ENCODE measurements around the gene SHANK2. TPM values are rescaled to one million over a fixed set of nuclear protein-coding genes. Genes with fewer than 3 reads are reported as not detected.

Gene SHANK2
- total RNA-seq, 1 experiment from 2014 or later, result 23.8 TPM

DNA sequence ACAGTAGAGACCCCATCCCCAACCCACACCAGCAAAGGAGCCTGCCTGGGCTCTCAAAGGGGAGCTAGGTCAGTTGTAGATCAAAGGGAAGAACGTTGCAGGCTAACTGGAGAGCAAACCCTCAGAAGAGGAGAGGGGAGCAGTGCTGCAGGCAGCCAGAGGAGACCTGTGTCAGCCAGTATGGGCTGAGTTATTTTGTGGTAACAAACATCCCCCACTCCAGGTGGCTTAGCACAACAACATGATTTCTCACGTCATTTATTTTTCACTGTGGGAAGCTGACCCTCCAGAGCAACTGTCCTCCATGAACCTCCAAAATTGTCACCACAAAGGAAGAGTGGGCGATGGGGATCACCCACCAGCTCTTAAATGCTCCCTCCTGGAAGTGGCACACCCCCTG is 19.8 kb upstream of the SHANK2 start:
- Histone ChIP-seq H3K79me2 (ENCODE audit: insufficient read depth, low read length) (no peaks in the 10 kb centered on the region), H3K9ac (ENCODE audit: extremely low read depth, insufficient read length, low read length) (no peak overlapping the region), H3K23ac (ENCODE audit: insufficient read length, low read depth, low read length) (no peak overlapping the region), H3K27me3 (ENCODE audit: insufficient read depth, low read length) (no peaks in the 10 kb centered on the region), H4K8ac (replicated peaks; ENCODE audit: insufficient read length, low read depth, low read length) (no peak overlapping the region), H4K20me1 (ENCODE audit: control insufficient read depth, insufficient read depth, insufficient read length) (no peaks in the 10 kb centered on the region), H2BK120ac (ENCODE audit: low read depth, low read length, poor library complexity, severe bottlenecking) (no peak overlapping the region), H3K14ac (ENCODE audit: insufficient read depth, low read length) (peak overlapping the region; percentile 61; the same call in 1 of the 2 replicates), H3K56ac (ENCODE audit: insufficient read length, low read depth, low read length) (no peak overlapping the region), H3K27ac (ENCODE audit: insufficient read length, low read depth, low read length) (no peak overlapping the region), H2AFZ (ENCODE audit: low read length) (no peak overlapping the region), H2AK5ac (ENCODE audit: insufficient read length, low read length) (no peak overlapping the region), H2BK20ac (ENCODE audit: low read depth, low read length, poor library complexity, severe bottlenecking) (no peak overlapping the region), H3K4ac (ENCODE audit: low read depth, low read length) (no peak overlapping the region), H3K9me3 (ENCODE audit: control insufficient read depth, low read depth, low read length) (no peaks in the 10 kb centered on the region), H3T11ph (ENCODE audit: low read length) (no peak overlapping the region), H2BK5ac (ENCODE audit: insufficient read length, low read length) (no peak overlapping the region), H3K4me2 (ENCODE audit: insufficient read depth, insufficient read length, low read length) (no peak overlapping the region), H4K91ac (ENCODE audit: insufficient read length, low read depth, low read length) (no peak overlapping the region), H4K5ac (ENCODE audit: insufficient read length, low read depth, low read length) (no peak overlapping the region), H3K4me1 (ENCODE audit: insufficient read depth, low read length) (no peaks in the 10 kb centered on the region), H2BK12ac (ENCODE audit: insufficient read length, low read depth, low read length) (no peak overlapping the region), H3K23me2 (ENCODE audit: insufficient read length, low read depth, low read length, poor library complexity, severe bottlenecking) (peaks cover 2% of the 10 kb centered on the region), H2BK15ac (ENCODE audit: low read depth, low read length) (no peak overlapping the region), H3K18ac (ENCODE audit: insufficient read length, low read depth, low read length) (no peak overlapping the region), H3K79me1 (ENCODE audit: insufficient read depth, low read depth, low read length, poor library complexity, severe bottlenecking) (no peaks in the 10 kb centered on the region)
- no peak for DNase-seq
- TF ChIP-seq, protein P1, sequence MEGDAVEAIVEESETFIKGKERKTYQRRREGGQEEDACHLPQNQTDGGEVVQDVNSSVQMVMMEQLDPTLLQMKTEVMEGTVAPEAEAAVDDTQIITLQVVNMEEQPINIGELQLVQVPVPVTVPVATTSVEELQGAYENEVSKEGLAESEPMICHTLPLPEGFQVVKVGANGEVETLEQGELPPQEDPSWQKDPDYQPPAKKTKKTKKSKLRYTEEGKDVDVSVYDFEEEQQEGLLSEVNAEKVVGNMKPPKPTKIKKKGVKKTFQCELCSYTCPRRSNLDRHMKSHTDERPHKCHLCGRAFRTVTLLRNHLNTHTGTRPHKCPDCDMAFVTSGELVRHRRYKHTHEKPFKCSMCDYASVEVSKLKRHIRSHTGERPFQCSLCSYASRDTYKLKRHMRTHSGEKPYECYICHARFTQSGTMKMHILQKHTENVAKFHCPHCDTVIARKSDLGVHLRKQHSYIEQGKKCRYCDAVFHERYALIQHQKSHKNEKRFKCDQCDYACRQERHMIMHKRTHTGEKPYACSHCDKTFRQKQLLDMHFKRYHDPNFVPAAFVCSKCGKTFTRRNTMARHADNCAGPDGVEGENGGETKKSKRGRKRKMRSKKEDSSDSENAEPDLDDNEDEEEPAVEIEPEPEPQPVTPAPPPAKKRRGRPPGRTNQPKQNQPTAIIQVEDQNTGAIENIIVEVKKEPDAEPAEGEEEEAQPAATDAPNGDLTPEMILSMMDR (conservative IDR thresholded peaks at IDR 0.05), result no peak
- Mint-ChIP-seq H3K4me3 (no peak overlapping the region), H3K36me3 (ENCODE audit: insufficient read depth in 1 of 3, low read depth in 3 of 3) (peaks cover 0 to 2% (median 2%) of the 10 kb centered on the region in 3 experiments; a peak in 3 of 7 replicates), H3K27me3 (ENCODE audit: low read depth) (peaks cover 11% of the 10 kb centered on the region), H3K4me1 (0 out of 4 replicates have a peak, but pooled peaks cover 0 to 3% of the 10 kb centered on the region in 2 experiments), H3K27ac (no peak overlapping the region), H3K9me3 (peaks cover 13 to 17% of the 10 kb centered on the region in 2 experiments)
- no CpG with 5 or more reads among the region's 3 CpGs for WGBS (ENCODE audit: extremely low coverage, insufficient read length, low lambda C conversion rate)

Measured in H9 (cell line).